GM18517 (cell line): ENCODE data around the gene TSPYL6.

Source experiments
- ATAC-seq: cut with Tn5 transposase; IDR thresholded peaks from one replicate; pipeline ENCODE4 v1.9.1; 2021; ENCODE audit warnings: mild to moderate bottlenecking, moderate library complexity; ENCODE audit not compliant: unreplicated experiment

Gene TSPYL6

DNA sequence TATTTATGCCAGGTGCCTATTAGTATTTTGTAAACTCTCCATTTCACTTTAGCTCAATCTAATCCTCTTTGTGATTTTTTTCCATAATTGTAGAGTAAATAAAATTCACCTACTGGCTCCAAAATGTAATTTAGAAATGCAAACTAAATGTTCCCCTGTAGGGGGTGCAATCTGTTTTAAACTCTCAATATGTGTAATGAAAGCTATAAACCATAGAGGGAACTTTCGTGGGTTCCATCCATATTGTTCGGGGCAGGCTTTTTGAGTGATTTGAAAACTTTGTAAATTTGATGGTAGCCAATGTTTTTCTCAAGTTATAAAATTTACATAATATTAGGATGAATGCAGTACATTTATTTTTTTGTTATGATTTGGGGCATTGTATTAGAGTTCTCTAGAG lies 49.4 kb downstream of the TSPYL6 start:
- no peak for ATAC-seq

DNA sequence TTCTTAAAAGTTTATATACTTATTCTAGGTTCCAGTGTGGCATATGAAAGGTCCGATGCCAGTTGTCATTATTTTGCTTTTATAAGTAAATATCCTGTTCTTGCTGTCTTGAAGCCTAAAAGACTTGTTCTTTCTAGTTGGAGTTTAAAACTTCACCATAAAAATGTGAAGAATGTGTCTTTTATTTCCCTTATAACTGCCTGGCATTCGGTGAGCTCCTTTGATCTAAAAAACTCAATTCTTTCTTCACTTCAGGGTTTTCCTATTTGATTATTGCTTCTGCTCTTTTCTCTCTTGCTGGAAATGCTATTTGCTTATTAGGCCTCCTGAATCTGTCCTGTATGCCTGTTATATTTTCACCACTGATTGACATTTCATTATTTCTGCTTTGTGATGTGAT lies 51.6 kb downstream of the TSPYL6 start:
- ATAC-seq: no peak
